Neutrophil (primary cell): ENCODE data around the gene TCF4.

ENCODE experiments used
- H3K27ac ChIP-seq: fragments of 200-600 bp; sonication (generic); 2 replicates; pipeline ENCODE4 v1.5.1; 2016; ENCODE audit warnings: mild to moderate bottlenecking, moderate library complexity
- H3K27me3 ChIP-seq: fragments of 200-600 bp; sonication (generic); 2 replicates; pipeline ENCODE4 v1.6.0; 2016; ENCODE audit warnings: mild to moderate bottlenecking
- H3K36me3 ChIP-seq: fragments of 200-600 bp; sonication (generic); 2 replicates; pipeline ENCODE4 v1.5.1; 2017
- H3K4me1 ChIP-seq, 2 experiments: fragments of 200-600 bp in 1 of 2; sonication (generic) in 1 of 2; 1 replicate in 1 of 2; 2 replicates in 1 of 2; pipeline versions ENCODE4 v1.5.1 to v1.6.1; 2013 to 2016; ENCODE audit warnings: low read depth in 1 of 2, low read length in 1 of 2, mild to moderate bottlenecking in 1 of 2, moderate library complexity in 1 of 2; ENCODE audit not compliant: control insufficient read depth in 1 of 2, insufficient read depth in 1 of 2
- H3K4me3 ChIP-seq, 2 experiments: fragments of 200-600 bp in 1 of 2; sonication (generic) in 1 of 2; 1 replicate in 1 of 2; 2 replicates in 1 of 2; pipeline ENCODE4 v1.5.1; 2013 to 2016; ENCODE audit warnings: low read depth in 1 of 2, low read length in 1 of 2, mild to moderate bottlenecking in 1 of 2, moderate library complexity in 1 of 2
- H3K9me3 ChIP-seq: fragments of 200-600 bp; sonication (generic); 2 replicates; pipeline ENCODE4 v1.5.1; 2016
- CTCF ChIP-seq: fragments of 200-600 bp; sonication (generic); IDR thresholded peaks from 2 replicates; pipeline ENCODE4 v1.5.1; 2016; ENCODE audit warnings: antibody characterized with exemption

TCF4 gene

DNA sequence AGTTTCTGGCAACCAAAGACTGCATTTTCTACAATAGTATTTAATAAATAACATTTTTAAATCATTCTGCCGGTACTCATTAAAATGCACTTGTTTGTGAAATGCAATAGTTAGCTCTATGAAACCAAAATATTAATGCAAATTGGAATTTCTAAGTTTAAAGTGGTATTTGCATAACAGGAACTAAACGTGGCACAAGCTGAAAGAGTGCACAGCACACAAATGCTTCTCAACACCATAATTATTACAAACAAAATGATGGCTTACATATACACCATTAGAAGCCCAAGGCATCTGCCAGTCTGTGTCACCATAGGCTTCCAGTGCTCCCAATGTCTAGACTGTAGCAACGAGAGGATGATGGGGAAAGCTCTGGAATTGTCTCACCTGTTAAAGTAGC is 280.5 kb downstream of the TCF4 start:
- Histone ChIP-seq H3K4me1 (no peaks in the 10 kb centered on the region), H3K36me3 (no peaks in the 10 kb centered on the region), H3K27me3 (no peaks in the 10 kb centered on the region), H3K4me3 (no peak overlapping the region), H3K9me3 (no peaks in the 10 kb centered on the region), H3K27ac (no peak overlapping the region)
- no peak for TF ChIP-seq CTCF

- Histone ChIP-seq H3K36me3 (no peaks in the 10 kb centered on the region), H3K9me3 (no peaks in the 10 kb centered on the region), H3K4me1 (no peaks in the 10 kb centered on the region), H3K27me3 (no peaks in the 10 kb centered on the region), H3K4me3 (no peak overlapping the region), H3K27ac (no peak overlapping the region)
- TF ChIP-seq CTCF = no peak
These were observed 281.5 kb downstream of the TCF4 start for GRCh38 chr18:55306359-55307024.

GRCh38 chr18:55302167-55302833 is 285.7 kb downstream of the TCF4 start:
- H3K4me3 ChIP-seq = no peak overlapping the region
- no peak overlapping the region for H3K27ac ChIP-seq

GRCh38 chr18:55301824-55302166 is 286.2 kb downstream of the TCF4 start:
- Histone ChIP-seq H3K4me1 (no peaks in the 10 kb centered on the region), H3K27ac (no peak overlapping the region), H3K36me3 (no peaks in the 10 kb centered on the region), H3K27me3 (no peaks in the 10 kb centered on the region), H3K9me3 (no peaks in the 10 kb centered on the region), H3K4me3 (no peak overlapping the region)
- no peak for TF ChIP-seq CTCF

More at GRCh38 chr18:55302167-55302833, 285.7 kb downstream of the TCF4 start:
- Histone ChIP-seq H3K27me3 (no peaks in the 10 kb centered on the region), H3K36me3 (no peaks in the 10 kb centered on the region), H3K4me1 (no peaks in the 10 kb centered on the region), H3K9me3 (no peaks in the 10 kb centered on the region)
- TF ChIP-seq CTCF = no peak

DNA sequence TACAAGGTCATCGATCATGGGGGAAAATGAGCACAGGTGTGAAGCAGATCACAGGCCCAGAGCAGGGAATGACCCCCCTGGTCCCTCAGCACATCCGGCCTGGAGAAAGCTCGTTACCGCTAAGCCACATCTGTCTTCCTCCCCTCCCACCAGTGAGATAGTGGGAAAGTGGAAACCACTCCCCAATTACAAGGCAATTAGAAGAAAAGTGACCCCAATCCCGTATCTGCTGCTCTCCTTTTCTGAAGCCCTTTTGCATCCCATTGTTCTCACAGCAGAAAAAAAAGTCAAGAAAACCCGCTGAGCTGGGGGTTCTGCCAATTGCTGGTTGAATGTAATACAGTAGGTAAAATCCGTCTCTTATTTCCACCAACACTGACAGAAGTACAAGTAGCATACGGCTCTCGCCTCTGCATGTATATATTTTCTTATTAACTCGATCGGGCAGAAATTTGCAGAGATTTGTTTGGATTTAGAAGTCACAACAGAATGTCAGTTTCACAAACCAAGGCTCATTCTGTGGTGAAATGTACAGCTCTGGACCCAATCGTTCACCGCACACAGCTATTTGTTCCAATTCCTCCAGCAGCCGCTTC is 287.0 kb downstream of the TCF4 start:
- Histone ChIP-seq H3K36me3 (no peaks in the 10 kb centered on the region), H3K4me3 (no peak overlapping the region), H3K27me3 (no peaks in the 10 kb centered on the region), H3K4me1 (no peaks in the 10 kb centered on the region), H3K9me3 (no peaks in the 10 kb centered on the region), H3K27ac (no peak overlapping the region)
- no peak for TF ChIP-seq CTCF
